Measurements from ENCODE around the gene RAB3GAP1. TPM values are rescaled to one million over a fixed set of nuclear protein-coding genes. Genes with fewer than 3 reads are reported as not detected.

The RAB3GAP1 gene
- total RNA-seq, 1 experiment from 2014 or later, result 38.6 TPM

DNA sequence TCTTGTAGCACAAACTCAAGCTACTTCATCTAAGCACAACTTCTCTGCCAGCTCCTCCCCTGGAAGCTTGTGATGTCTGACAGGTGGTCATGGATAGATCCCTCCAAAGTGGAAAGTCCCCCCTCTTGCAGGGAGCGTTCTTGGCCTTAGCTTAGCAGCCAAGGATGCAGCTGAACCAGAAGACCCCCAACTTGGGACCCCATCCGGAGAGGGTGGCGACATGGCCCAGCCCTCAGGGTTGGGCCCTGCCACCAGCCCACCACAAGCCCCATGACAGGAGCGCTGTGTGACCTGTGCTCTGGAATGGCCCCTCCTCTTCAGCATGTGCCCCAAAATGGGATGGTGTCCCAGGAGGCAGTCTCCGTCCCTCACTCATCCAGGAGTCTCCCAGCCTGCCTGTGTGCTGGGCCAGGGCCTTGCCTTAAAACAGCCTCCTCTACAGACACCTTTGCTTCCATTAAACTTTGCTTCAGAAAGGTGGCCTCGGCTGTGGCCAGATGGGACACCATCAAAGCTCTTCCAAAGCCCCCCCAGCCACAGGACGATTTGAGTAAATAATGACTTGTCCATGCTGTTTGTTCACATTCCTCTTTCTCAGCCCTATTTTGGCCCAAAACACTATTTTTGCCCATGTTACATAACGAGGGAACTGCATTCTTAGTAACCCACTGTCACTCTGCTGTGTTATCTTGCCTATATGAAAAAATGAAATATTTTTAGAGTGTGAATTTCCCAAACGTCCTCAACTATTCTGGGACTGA is 122.1 kb downstream of the RAB3GAP1 start:
- ChIA-PET CTCF (no interaction called here), POLR2A (no interaction called here)
- no peaks in the 10 kb centered on the region for H3K4me1 ChIP-seq (ENCODE audit: control insufficient read depth, insufficient read depth, low read length)
- intact Hi-C loops (cut with micrococcal nuclease; ENCODE audit: unreplicated experiment), result no loop called here
- no peaks in the 10 kb centered on the region for H3K27me3 ChIP-seq (ENCODE audit: control insufficient read depth, insufficient read depth, low read length)
- no TSS peak for BruUV-seq (replicated peaks)
- H3K9me3 ChIP-seq (ENCODE audit: control insufficient read depth, insufficient read depth, low read depth, low read length), result no peaks in the 10 kb centered on the region
- peaks cover 3% of the 10 kb centered on the region for H3K36me3 ChIP-seq (ENCODE audit: control insufficient read depth, insufficient read depth, low read length)
- H3K4me3 ChIP-seq (ENCODE audit: low read depth in 2 of 2, low read length in 2 of 2), result no peak overlapping the region
- TF ChIP-seq POLR2AphosphoS5 (IDR thresholded peaks at IDR 0.05; ENCODE audit: low read depth, low read length) (no peak), TCF7L2 (IDR thresholded peaks at IDR 0.05; ENCODE audit: low read depth, low read length) (no peak), REST (IDR thresholded peaks at IDR 0.05; ENCODE audit: insufficient read depth in 1 of 2, low read depth in 2 of 2, low read length in 1 of 2) (no peak), SIN3A (IDR thresholded peaks at IDR 0.05; ENCODE audit: borderline replicate concordance, insufficient read depth, low read depth, low read length) (no peak)
- TF ChIP-seq, protein P1, sequence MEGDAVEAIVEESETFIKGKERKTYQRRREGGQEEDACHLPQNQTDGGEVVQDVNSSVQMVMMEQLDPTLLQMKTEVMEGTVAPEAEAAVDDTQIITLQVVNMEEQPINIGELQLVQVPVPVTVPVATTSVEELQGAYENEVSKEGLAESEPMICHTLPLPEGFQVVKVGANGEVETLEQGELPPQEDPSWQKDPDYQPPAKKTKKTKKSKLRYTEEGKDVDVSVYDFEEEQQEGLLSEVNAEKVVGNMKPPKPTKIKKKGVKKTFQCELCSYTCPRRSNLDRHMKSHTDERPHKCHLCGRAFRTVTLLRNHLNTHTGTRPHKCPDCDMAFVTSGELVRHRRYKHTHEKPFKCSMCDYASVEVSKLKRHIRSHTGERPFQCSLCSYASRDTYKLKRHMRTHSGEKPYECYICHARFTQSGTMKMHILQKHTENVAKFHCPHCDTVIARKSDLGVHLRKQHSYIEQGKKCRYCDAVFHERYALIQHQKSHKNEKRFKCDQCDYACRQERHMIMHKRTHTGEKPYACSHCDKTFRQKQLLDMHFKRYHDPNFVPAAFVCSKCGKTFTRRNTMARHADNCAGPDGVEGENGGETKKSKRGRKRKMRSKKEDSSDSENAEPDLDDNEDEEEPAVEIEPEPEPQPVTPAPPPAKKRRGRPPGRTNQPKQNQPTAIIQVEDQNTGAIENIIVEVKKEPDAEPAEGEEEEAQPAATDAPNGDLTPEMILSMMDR (IDR thresholded peaks at IDR 0.05), result no peak
- DNase-seq (ENCODE audit: low read depth, low spot score) (no peak), ATAC-seq (no peak)
- in situ Hi-C loops (cut with HindIII; ENCODE audit: low pct_unique_long_range_greater_than_20kb, low sequenced_read_pairs), result no loop called here
- H3K27ac ChIP-seq (ENCODE audit: low read length), result no peak overlapping the region

- CTCF ChIA-PET, result no interaction called here
Observed at GRCh38 chr2:135174810-135175093, 122.7 kb downstream of the RAB3GAP1 start.

More at GRCh38 chr2:135174810-135175093, 122.7 kb downstream of the RAB3GAP1 start:
- DNase-seq (ENCODE audit: low read depth, low spot score) (no peak), ATAC-seq (no peak)
- no peaks in the 10 kb centered on the region; the same call in 1 of the 2 replicates for H3K36me3 ChIP-seq (ENCODE audit: control insufficient read depth, insufficient read depth, low read length)
- BruUV-seq (replicated peaks), result no TSS peak
- in situ Hi-C loops (cut with HindIII; ENCODE audit: low pct_unique_long_range_greater_than_20kb, low sequenced_read_pairs), result no loop called here
- H3K9me3 ChIP-seq (ENCODE audit: control insufficient read depth, insufficient read depth, low read depth, low read length), result no peaks in the 10 kb centered on the region
- no peaks in the 10 kb centered on the region for H3K27me3 ChIP-seq (ENCODE audit: control insufficient read depth, insufficient read depth, low read length)
- H3K27ac ChIP-seq (ENCODE audit: low read length), result no peak overlapping the region
- H3K4me3 ChIP-seq (ENCODE audit: low read depth in 2 of 2, low read length in 2 of 2), result no peak overlapping the region
- TF ChIP-seq, protein P1 (IDR thresholded peaks at IDR 0.05), result no peak
- TF ChIP-seq REST (IDR thresholded peaks at IDR 0.05; ENCODE audit: insufficient read depth in 1 of 2, low read depth in 2 of 2, low read length in 1 of 2), result no peak
- no peak for TF ChIP-seq POLR2AphosphoS5 (IDR thresholded peaks at IDR 0.05; ENCODE audit: low read depth, low read length)
- no peak for TF ChIP-seq SIN3A (IDR thresholded peaks at IDR 0.05; ENCODE audit: borderline replicate concordance, insufficient read depth, low read depth, low read length)
- no peak for TF ChIP-seq TCF7L2 (IDR thresholded peaks at IDR 0.05; ENCODE audit: low read depth, low read length)
- POLR2A ChIA-PET, result no interaction called here
- H3K4me1 ChIP-seq (ENCODE audit: control insufficient read depth, insufficient read depth, low read length), result no peaks in the 10 kb centered on the region
- intact Hi-C loops (cut with micrococcal nuclease; ENCODE audit: unreplicated experiment), result no loop called here
